ENCODE measurements around the gene TSPAN4. TPM values are rescaled to one million over a fixed set of nuclear protein-coding genes. Genes with fewer than 3 reads are reported as not detected.

Gene TSPAN4
- total RNA-seq, 2 donors from 2014 or later = 11.7 to 20.2 TPM

DNA sequence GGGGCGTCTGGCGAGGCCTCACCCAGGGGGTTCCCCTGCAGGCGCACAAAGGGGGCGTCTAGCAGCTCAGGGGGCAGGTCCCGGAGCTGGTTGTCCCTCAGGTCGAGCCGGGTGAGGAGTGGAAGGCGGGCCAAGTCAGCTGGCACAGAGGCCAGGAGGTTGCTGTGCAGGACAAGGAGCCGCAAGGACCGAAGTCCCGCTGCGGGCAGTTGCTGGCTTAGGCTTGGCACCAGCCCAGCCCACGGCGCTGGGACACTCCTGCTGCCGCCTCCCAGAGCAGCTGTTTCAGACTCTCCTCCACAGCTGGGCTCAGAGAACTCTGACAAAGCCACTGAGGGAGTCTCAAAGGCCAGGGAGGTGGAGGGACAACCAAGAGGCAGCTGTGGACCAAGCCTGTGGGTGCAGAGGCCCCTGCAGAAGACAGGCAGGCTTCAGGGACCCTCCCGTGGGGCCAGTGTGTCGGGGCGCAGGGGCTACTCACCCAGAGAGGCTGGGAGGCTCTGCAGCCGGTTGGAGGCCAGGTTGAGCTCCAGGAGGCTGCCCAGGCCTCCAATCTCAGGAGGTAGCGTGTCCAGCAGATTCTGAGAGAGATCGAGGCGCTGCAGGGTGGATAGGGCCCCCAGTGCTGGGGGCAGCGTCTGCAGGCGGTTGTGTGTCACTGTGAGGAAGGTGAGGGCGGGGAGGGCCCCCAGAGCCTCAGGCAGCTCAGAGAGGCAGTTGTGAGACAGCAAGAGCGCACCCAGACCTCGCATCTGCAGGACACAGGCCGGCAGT, 39.8 kb upstream of the TSPAN4 start:
- ATAC-seq (no peak), DNase-seq (no peak)
- intact Hi-C loops (cut with DNase I, micrococcal nuclease) = no loop called here

DNA sequence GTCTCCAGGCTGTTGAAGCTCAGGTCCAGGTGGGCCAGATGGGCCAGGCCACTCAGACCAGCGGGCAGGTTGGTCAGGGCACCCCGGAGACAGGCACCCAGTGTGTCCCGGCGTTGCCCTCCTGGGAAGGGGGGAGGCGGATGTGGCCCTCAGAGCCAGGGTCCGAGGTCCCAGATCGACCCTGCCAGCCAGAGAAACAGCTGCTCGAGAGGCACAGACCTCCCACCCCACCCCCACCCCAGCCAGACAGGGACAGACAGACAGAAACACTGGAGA, 39.2 kb upstream of the TSPAN4 start:
- DNase-seq (no peak), ATAC-seq (no peak)
- intact Hi-C loops (cut with DNase I, micrococcal nuclease) = no loop called here

DNA sequence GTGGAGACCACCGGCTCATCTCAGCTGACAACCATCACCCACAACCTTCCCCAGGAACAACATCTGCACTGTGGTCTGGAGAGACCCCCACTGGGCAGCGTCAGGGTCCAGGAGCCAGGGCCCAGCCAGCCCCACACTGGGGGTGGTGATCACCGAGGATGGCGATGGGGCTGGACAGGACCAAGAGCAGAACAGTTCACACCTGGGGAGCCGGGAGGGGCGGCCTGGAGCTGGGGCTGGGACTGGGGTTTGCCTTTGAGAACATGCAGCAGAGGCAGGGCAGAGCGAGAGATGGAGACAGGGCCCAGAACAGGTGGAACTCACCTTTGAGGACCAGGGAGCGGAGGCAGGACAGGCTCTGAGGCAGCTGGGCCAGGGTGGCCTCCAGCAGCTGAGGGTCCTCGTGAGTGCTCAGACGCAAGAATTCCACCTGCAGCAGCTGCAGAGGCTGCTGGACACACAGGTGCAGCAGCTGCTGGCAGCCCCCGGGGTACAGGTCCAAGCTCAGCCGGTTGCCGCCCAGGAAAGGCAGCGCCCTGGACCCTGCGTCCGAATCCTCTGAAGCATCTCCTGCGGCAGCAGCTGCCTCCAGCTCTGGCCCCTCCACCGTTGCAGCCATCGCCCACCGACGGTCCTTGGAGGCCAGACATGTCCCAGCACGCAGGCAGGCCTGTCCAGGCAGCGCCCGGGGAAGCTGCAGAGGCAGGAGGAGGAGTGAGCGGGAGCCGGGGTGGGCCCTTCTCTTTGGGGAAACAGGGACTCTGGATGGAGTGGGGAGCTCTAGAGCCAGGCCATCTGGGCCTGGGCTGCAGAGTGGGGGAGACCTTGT, 38.7 kb upstream of the TSPAN4 start:
- intact Hi-C loops (cut with DNase I, micrococcal nuclease) = no loop called here
- no peak for DNase-seq
- no peak for ATAC-seq

DNA sequence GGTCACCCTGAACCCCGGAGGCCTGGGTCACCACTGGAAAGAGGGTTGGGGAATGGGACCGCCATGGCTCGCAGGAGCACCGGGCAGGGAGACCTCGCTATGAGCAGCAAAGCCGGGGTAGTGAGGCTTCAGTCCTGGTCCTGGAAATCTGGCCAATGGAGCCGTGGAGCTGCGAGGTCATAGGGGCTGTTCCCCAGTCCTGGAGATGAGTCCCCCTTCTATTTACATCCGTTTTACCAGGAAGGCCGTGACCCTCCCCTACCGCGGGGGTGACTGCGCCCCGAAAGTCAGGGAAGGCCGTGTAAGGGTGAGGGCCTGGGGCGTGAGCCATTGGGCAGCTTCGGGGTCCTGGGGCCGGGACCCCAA, 38.1 kb upstream of the TSPAN4 start:
- DNase-seq (no peak), ATAC-seq (no peak)
- intact Hi-C loops (cut with DNase I, micrococcal nuclease) = no loop called here

DNA sequence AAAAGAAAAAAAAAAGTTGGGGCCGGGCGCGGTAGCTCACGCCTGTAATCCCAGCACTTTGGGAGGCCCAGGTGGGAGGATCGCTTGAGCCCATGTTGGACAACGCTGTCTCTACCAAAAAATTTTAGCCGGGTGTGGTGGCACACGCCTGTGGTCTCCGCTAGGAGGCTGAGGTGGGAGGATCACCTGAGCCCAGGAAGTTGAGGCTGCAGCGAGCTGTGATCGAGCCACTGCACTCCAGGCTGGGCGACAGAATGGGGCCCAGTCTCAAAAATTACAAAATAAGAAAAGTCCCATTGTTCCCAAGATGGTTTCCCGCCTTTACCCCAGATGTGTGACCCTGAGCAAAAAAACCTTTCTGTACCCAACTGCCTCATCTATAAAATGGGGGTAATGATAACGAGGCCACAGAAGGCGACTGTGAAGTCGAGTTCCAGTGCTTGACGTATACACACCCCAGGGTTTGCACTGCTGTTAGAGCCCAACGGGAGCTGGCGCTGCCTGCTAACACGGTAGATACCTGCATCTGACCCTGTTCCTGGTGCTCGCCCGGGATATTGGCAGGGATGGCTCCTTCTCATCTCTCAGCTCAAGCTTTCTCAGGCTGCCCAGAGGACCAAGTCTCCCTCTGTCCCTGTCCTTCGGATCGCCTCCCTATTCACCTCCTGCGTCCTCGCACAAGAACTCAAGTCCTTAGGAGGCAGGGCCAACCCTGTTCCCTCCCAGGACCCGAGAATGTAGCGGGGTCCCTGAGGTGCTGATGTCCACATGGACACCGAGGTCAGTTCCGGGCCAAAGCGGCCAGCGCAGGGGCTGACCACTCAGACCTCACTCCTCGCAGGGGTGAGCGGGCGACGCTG, 34.0 kb upstream of the TSPAN4 start:
- peak; percentile 8 for ATAC-seq
- no peak for DNase-seq
- intact Hi-C loops (cut with DNase I, micrococcal nuclease) = no loop called here

DNA sequence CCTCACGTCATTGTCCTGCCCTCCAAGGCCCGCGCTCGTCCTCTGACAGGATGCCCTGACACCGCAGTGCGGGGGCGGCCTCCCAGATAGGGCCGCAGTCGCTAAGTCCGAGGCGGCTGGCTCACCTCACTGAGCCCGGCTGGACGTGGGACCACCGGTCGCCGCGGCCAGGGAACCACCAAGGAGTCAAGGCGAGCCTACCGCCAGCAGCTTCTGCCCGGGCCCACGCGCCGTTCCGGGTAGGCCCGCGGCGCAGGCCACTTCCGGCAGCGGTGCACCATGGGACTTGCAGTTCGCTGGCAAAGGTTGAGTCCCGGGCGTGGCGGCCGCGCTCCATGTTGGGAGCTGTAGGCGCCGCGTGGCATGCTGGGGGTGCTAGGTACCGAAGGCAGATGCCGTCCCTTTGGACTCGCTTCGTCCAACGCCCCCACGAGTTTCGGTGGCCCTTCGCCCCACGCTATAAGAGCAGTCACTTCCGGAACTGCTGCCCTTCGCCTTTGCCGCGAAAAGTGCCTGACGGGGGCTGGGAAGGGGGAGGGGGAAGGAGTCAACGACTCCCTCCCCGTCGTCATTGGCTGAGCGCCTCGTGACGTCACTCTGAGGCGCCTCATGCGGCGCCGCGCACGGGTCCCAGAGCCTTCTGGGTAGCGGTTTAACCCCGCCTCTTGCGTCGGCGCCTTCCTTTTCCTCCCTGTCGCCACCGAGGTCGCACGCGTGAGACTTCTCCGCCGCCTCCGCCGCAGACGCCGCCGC, 33.2 kb upstream of the TSPAN4 start, which contains the start of gene RPLP2:
Gene RPLP2 (plus strand): TSS at position 681 of the 753 bp plus-strand sequence. CDS start 268 bp downstream, outside the sequence.
- intact Hi-C loops (cut with DNase I, micrococcal nuclease) = no loop called here
- ATAC-seq = peak; percentile 81
- peak; percentile 98 for DNase-seq

DNA sequence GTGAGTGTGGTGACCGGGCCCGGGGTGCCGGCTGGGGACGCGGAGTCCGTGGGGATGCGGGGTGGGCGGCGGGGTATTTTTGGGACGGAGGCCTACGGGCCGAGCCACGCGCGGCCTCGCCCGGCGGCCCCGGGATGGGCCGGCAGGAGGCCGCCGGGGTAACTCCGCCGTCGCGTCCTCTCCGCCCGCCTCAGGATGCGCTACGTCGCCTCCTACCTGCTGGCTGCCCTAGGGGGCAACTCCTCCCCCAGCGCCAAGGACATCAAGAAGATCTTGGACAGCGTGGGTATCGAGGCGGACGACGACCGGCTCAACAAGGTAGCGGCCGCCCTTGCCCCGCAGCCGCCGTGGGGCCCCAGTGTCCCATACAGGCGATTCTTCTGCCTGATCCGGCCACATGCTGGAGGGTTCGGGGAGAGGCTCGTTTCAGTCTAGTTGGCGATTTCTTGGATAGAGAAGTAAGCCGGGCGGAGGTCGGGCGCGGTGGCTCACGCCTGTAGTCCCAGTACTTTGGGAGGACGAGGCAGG, 32.5 kb upstream of the TSPAN4 start:
- ATAC-seq (peak; percentile 36), DNase-seq (no peak)
- intact Hi-C loops (cut with DNase I, micrococcal nuclease) = no loop called here

DNA sequence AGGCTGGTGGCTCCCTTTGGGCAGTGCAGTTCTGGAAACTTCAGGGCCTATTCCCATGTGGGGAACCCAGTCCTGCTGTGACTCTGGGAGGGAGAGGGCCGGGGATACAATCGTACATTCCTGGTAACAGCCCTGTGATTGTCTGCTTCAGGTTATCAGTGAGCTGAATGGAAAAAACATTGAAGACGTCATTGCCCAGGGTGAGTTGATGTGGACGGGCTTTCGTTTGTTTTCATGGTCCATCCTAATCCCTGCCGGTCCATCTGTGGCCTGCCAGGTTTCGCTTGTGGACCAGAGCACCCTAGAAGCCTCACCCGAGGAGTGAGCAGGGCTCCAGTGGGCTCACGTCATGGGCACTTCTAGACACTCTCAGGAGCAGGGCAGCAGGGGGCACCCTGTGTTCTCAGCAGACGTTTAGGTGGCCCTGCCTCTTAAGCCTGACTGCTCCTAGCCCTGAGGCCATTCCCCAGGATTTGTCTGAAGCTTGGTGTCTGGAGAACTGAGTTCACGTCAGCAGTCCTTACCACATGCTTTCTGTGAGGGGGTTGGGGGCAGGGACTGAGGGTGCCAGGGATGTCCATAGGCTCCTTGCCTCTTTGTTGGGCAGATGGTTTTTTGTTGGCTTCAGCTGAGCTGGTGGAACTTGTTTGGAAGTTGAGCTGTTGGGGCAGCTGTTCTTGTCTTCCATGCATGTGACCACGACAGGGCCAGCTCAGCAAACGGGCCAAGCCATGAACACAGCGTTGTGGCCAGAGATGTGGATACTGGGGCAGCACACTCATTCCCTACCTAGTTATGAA, 31.0 kb upstream of the TSPAN4 start:
- ATAC-seq (no peak), DNase-seq (no peak)
- intact Hi-C loops (cut with DNase I, micrococcal nuclease) = no loop called here

DNA sequence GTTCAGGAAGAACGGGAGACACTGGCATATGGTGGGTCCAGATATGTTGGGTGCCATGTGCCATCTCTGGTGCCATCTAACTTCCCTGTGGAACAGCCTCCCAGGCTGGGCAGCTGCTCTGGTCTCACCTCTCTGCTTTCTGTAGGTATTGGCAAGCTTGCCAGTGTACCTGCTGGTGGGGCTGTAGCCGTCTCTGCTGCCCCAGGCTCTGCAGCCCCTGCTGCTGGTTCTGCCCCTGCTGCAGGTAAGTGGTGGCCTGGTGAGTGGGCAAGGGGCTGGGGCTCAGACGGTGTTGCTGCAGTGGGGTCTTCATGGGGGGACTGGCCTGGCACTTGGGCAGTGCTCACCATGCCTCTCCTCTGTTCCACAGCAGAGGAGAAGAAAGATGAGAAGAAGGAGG, 30.3 kb upstream of the TSPAN4 start:
- ATAC-seq = no peak

DNA sequence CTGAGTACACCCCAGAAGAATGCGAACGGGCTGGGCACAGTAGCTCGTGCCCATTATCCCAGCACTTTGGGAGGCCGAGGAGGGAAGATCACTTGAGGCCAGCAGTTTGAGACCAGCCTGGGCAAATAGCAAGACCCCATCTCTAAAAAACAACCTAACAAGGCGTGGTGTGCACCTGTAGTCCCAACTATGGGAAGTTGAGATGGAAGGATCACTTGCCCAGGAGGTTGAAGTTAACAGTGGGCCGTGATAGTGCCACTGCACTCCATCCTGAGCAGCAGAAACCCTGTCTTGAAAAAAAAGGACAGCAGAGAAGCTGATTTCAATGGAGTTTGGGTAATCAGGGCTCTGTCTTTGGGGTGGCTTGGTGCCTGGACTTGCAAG, 29.6 kb upstream of the TSPAN4 start:
- no peak for ATAC-seq
- no peak for DNase-seq
- intact Hi-C loops (cut with DNase I, micrococcal nuclease) = no loop called here

More for the DNA sequence above, 30.3 kb upstream of the TSPAN4 start:
- intact Hi-C loops (cut with DNase I, micrococcal nuclease) = no loop called here
- no peak for DNase-seq

DNA sequence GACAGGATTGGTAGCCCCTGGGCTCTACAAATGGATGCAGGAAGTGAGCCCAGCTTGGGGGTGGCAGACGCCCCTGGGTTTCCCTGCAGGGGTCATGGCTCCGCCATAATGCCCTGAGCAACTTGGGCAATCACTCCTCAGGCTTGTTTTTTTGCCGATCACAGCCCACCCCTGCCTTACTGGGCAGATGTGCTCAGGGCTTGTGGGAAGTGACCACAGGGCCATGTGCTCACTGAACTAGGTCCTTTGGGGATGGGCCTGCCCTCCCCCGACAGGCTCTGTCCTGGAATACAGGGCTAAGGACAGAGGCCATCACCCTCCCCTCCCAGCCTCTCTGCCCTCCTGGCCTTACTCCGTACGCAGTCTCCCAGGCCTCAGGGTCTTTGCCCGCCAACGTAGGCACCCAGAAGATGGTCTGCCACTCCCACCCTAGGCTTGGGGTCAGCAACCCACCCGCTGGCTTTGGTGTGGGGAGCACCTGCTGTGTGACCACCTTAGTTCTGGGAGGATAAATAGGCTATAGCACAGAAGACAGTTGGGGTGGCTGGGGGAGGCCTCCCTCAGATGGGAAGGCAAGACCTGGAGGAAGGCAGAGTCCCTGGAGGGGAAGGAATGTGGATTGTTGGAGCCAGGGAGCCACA, 29.1 kb upstream of the TSPAN4 start:
- DNase-seq (no peak), ATAC-seq (no peak)
- intact Hi-C loops (cut with DNase I, micrococcal nuclease) = no loop called here

DNA sequence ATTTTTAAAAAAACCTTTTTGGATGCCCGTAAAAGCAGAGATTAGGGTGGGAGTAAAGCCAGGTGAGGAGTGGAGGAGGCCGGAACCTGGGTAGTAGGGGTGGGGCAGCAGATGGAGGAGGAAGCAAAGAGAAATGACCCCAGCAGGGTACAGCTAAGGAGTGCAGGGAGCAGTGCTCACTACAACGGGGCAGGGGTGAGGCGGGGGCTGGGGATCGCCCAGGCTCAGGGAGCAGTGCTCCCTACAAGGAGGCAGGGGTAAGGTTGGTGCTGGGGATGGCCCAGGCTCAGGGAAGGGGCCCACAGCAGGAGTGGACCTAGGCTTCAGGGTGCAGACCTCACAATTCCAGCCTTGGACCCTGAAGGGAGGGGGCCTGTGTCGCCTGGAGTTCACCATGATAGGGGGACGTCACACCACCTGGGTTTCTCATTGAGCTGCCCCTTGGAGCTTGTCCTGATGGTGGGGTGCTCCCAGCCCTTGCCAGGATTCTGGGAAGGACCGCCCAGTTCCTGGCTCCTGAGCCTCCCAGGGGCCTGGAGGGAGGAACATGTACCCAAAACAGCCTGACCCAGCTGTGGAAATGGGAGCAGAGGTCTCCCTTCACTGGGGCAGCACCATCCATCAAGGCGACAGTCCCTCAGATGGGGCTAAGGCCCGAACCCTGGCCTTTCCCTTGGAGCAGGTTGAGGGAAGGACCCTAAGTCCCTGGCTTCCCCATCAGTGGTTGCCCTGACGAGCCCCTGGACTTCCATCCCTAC, 26.8 kb upstream of the TSPAN4 start:
- intact Hi-C loops (cut with DNase I, micrococcal nuclease) = no loop called here
- ATAC-seq (no peak), DNase-seq (no peak)

DNA sequence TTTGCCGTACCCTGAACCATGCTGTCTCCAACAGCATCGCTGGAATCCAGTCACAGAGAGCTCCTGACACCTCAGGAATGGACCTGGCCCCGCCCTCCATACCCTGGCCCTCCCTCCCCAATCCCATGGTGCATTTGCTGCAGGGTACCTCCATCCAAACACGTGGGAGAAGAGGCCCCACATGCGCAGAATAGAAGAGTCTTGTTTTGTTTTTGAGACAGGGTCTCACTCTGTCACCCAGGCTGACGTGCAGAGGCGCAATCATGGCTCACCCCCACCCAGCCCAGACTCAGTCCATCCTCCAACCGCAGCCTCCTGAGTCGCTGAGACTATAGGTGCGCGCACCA, 26.2 kb upstream of the TSPAN4 start:
- intact Hi-C loops (cut with DNase I, micrococcal nuclease) = no loop called here
- DNase-seq (no peak), ATAC-seq (no peak)

DNA sequence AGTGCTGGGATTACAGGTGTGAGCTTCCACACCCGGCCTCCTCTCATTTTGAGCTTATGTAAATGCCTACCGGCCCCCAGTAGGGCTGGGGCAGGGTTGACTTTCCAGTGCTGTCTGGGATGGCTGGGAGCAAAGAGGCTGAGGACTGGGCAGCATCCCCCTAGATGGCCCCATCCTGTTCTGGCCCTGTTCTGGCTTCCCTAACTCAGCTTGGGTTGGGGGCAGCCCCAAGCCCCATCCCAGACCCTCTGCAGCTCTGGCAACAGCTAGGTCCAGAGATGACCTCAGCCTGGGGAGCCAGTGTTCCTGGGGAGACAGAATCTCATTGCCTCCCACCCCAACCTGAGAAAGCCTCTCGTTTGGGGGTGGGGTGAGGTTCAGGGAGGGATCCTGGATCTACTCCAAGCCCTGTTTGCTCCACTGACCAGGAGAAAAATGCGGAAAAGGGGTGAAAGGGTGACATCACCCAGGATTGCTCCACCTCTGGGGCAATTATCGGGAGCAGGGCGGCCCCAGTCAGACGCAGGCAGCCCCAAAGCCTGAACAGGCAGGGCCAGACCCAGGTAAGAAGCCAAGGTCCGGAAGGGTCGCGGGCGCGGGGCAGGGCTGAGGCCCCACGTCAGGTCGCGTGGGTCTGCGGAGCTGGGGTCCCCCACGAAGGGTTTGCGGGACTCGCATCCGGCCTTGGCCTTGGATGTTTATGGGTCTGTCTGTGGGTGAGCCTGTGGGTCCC, 24.1 kb upstream of the TSPAN4 start, which contains the start of gene PNPLA2:
Gene PNPLA2 (plus strand): TSS at position 519 of the 733 bp plus-strand sequence. CDS start 805 bp downstream, outside the sequence.
- DNase-seq (peak; percentile 66 to 79), ATAC-seq (peak; percentile 53)
- intact Hi-C loops (cut with DNase I, micrococcal nuclease) = no loop called here

DNA sequence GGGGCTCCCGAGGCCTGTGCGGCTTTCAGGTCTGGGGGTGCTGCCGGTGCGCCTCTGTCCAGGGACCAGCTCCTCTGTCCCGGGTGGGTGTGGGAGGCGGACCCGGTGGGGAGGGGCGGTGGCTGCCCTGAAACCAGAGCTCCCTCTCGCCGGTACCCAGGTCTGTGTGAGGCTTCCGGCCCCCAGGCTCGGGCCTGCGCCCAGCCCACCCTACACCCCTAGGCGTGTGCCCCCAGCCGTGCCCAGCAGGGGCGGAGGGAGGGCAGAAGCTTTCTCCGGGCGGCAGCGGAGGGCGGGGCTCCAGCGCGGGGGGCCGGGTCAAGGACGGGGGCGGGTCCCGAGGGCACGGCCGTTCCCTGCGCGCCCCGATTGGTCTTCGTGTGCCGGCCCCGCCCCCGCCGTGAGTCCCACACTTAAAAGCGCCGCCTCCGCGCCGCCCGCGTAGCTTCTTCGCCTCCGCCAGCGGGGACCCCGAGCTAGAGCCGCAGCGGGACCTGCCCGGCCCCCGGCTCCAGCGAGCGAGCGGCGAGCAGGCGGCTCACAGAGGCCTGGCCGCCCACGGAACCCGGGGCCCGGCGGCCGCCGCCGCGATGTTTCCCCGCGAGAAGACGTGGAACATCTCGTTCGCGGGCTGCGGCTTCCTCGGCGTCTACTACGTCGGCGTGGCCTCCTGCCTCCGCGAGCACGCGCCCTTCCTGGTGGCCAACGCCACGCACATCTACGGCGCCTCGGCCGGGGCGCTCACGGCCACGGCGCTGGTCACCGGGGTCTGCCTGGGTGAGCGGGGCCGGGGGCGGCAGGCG, 23.3 kb upstream of the TSPAN4 start:
- DNase-seq (peak; percentile 91 to 96), ATAC-seq (peak; percentile 76)
- intact Hi-C loops (cut with DNase I, micrococcal nuclease) = no loop called here
